Activated CD8-positive, alpha-beta T cell treated with anti-CD3 and anti-CD28 coated beads, Interleukin-2, amount 10 ng/mL, durations not matched to agents 7 days and 5 days (primary cell): ENCODE results near the gene TWF2. TPM values are rescaled to one million over a fixed set of nuclear protein-coding genes. Genes with fewer than 3 reads are reported as not detected.
A peak's percentile ranks its signal among the peaks of the same experiment; 100 is the strongest.

Experiments used
- ATAC-seq: fragments of 150-1000 bp; cut with Tn5 transposase; one replicate; pipeline ENCODE4 v1.10.0; 2021; ENCODE audit warnings: moderate library complexity
- CTCF ChIA-PET: fragments of 350-600 bp; sonication (Branson Sonifier 250); formaldehyde crosslinking; loops from one replicate; lab custom pipeline; 2021; ENCODE audit warnings: antibody characterized with exemption; lab: Charles Lee
- POLR2A ChIA-PET: fragments of 350-600 bp; sonication (Branson Sonifier 250); formaldehyde crosslinking; loops from one replicate; lab custom pipeline; 2021; ENCODE audit warnings: antibody characterized with exemption; lab: Charles Lee
- DNase-seq: peaks from one replicate; pipeline ENCODE4 v3.0.0-alpha.2; 2020
- H3K27ac Mint-ChIP-seq: one replicate; pipeline ENCODE4 v1.8.0; 2021; ENCODE audit warnings: mild to moderate bottlenecking, mixed read lengths
- H3K27me3 Mint-ChIP-seq: one replicate; pipeline ENCODE4 v1.8.0; 2021; ENCODE audit warnings: low read depth, mixed read lengths
- H3K36me3 Mint-ChIP-seq: one replicate; pipeline ENCODE4 v1.8.0; 2021; ENCODE audit warnings: low read depth, mixed read lengths
- H3K4me1 Mint-ChIP-seq: one replicate; pipeline ENCODE4 v1.8.0; 2021; ENCODE audit warnings: low read depth, mixed read lengths
- H3K4me3 Mint-ChIP-seq: one replicate; pipeline ENCODE4 v1.8.0; 2021; ENCODE audit warnings: mild to moderate bottlenecking, mixed read lengths
- H3K9me3 Mint-ChIP-seq: one replicate; pipeline ENCODE4 v1.8.0; 2022; ENCODE audit warnings: mixed read lengths; ENCODE audit not compliant: insufficient read depth
- total RNA-seq, 2 experiments: library from RNA; stranded (reverse); gene quantifications; one replicate each; pipeline ENCODE4 v1.2.3, GENCODE V29; 2021

Gene TWF2
- total RNA-seq, 2 experiments from 2014 or later: 154 to 162 TPM

- Mint-ChIP-seq H3K27ac (no peak overlapping the region), H3K4me3 (no peak overlapping the region), H3K9me3 (no peaks in the 10 kb centered on the region), H3K36me3 (peaks cover 20% of the 10 kb centered on the region), H3K4me1 (peaks cover 38% of the 10 kb centered on the region), H3K27me3 (no peaks in the 10 kb centered on the region)
- POLR2A ChIA-PET: no interaction called here
- CTCF ChIA-PET: interaction anchor here (1.1 kb wide), 1 partner anchor 23 kb away, joined by 5 read pairs; no protein-coding TSS in a partner anchor
- ATAC-seq (no peak), DNase-seq (no peak)
Measured at GRCh38 chr3:52195823-52196331, 43.1 kb downstream of the TWF2 start.

- DNase-seq: no peak
- Mint-ChIP-seq H3K27ac (no peak overlapping the region), H3K4me1 (peaks cover 35% of the 10 kb centered on the region), H3K4me3 (no peak overlapping the region), H3K9me3 (no peaks in the 10 kb centered on the region), H3K27me3 (no peaks in the 10 kb centered on the region), H3K36me3 (peaks cover 16% of the 10 kb centered on the region)
- CTCF ChIA-PET: no interaction called here
- no peak for ATAC-seq
- POLR2A ChIA-PET: no interaction called here
Measured at GRCh38 chr3:52195291-52195597, 43.7 kb downstream of the TWF2 start.

GRCh38 chr3:52194485-52195290 is 44.3 kb downstream of the TWF2 start:
- Mint-ChIP-seq H3K27ac (no peak overlapping the region), H3K9me3 (no peaks in the 10 kb centered on the region), H3K4me1 (peaks cover 36% of the 10 kb centered on the region), H3K4me3 (no peak overlapping the region), H3K27me3 (no peaks in the 10 kb centered on the region), H3K36me3 (peaks cover 12% of the 10 kb centered on the region)
- CTCF ChIA-PET: no interaction called here
- DNase-seq: no peak
- no peak for ATAC-seq
- POLR2A ChIA-PET: no interaction called here

- no peaks in the 10 kb centered on the region for H3K27me3 Mint-ChIP-seq
- H3K4me3 Mint-ChIP-seq: no peak overlapping the region
- no peaks in the 10 kb centered on the region for H3K9me3 Mint-ChIP-seq
- POLR2A ChIA-PET: no interaction called here
- ATAC-seq (no peak), DNase-seq (no peak)
- H3K4me1 Mint-ChIP-seq: peaks cover 37% of the 10 kb centered on the region
- CTCF ChIA-PET: interaction anchor here (0.7 to 0.8 kb wide), 2 partner anchors 27 to 65 kb away, joined by 3 to 4 read pairs; no protein-coding TSS in a partner anchor
- peak overlapping the region; percentile 37 for H3K27ac Mint-ChIP-seq
- no peaks in the 10 kb centered on the region for H3K36me3 Mint-ChIP-seq
Measured at GRCh38 chr3:52193065-52193464, 45.9 kb downstream of the TWF2 start.

GRCh38 chr3:52191663-52192062 is 47.3 kb downstream of the TWF2 start:
- ChIA-PET POLR2A (no interaction called here), CTCF (no interaction called here)
- Mint-ChIP-seq H3K36me3 (no peaks in the 10 kb centered on the region), H3K27me3 (no peaks in the 10 kb centered on the region), H3K9me3 (no peaks in the 10 kb centered on the region), H3K4me1 (peaks cover 26% of the 10 kb centered on the region), H3K4me3 (no peak overlapping the region), H3K27ac (peak overlapping the region; percentile 4)
- DNase-seq (no peak), ATAC-seq (no peak)

- no peaks in the 10 kb centered on the region for H3K27me3 Mint-ChIP-seq
- DNase-seq (no peak), ATAC-seq (no peak)
- no peaks in the 10 kb centered on the region for H3K9me3 Mint-ChIP-seq
- peaks cover 17% of the 10 kb centered on the region for H3K4me1 Mint-ChIP-seq
- no peak overlapping the region for H3K4me3 Mint-ChIP-seq
- ChIA-PET CTCF (no interaction called here), POLR2A (no interaction called here)
- no peaks in the 10 kb centered on the region for H3K36me3 Mint-ChIP-seq
- H3K27ac Mint-ChIP-seq: peak overlapping the region; percentile 50
Measured at GRCh38 chr3:52190294-52191074, 48.5 kb downstream of the TWF2 start.

- ChIA-PET POLR2A (interaction anchor here (0.7 kb wide), 1 partner anchor 113 kb away, joined by 3 read pairs; no protein-coding TSS in a partner anchor), CTCF (interaction anchor here (1.0 to 1.5 kb wide), 4 partner anchors 31 to 197 kb away, joined by 3 to 5 read pairs (median 3); partner anchors contain the start of gene DUSP7)
- H3K27ac Mint-ChIP-seq: no peak overlapping the region
- DNase-seq (no peak), ATAC-seq (no peak)
- H3K4me3 Mint-ChIP-seq: no peak overlapping the region
- H3K27me3 Mint-ChIP-seq: no peaks in the 10 kb centered on the region
- H3K4me1 Mint-ChIP-seq: peaks cover 17% of the 10 kb centered on the region
- H3K9me3 Mint-ChIP-seq: no peaks in the 10 kb centered on the region
- H3K36me3 Mint-ChIP-seq: no peaks in the 10 kb centered on the region
Measured at GRCh38 chr3:52188556-52188955, 50.4 kb downstream of the TWF2 start.

GRCh38 chr3:52186729-52187128 is 52.2 kb downstream of the TWF2 start:
- Mint-ChIP-seq H3K4me3 (no peak overlapping the region), H3K36me3 (no peaks in the 10 kb centered on the region), H3K9me3 (no peaks in the 10 kb centered on the region), H3K27ac (no peak overlapping the region), H3K27me3 (no peaks in the 10 kb centered on the region), H3K4me1 (peaks cover 30% of the 10 kb centered on the region)
- DNase-seq: no peak
- ChIA-PET POLR2A (no interaction called here), CTCF (interaction anchor here (1.0 to 1.5 kb wide), 3 partner anchors 12 to 185 kb away, joined by 4 read pairs; no protein-coding TSS in a partner anchor)
- no peak for ATAC-seq

- no peaks in the 10 kb centered on the region for H3K27me3 Mint-ChIP-seq
- no peaks in the 10 kb centered on the region for H3K9me3 Mint-ChIP-seq
- CTCF ChIA-PET: interaction anchor here (1.0 to 1.5 kb wide), 3 partner anchors 11 to 184 kb away, joined by 4 read pairs; no protein-coding TSS in a partner anchor
- H3K36me3 Mint-ChIP-seq: no peaks in the 10 kb centered on the region
- no peak overlapping the region for H3K27ac Mint-ChIP-seq
- peaks cover 35% of the 10 kb centered on the region for H3K4me1 Mint-ChIP-seq
- ATAC-seq: no peak
- no peak for DNase-seq
- no peak overlapping the region for H3K4me3 Mint-ChIP-seq
- POLR2A ChIA-PET: no interaction called here
Measured at GRCh38 chr3:52185837-52186236, 53.1 kb downstream of the TWF2 start.

GRCh38 chr3:52185311-52185710 is 53.6 kb downstream of the TWF2 start:
- no peaks in the 10 kb centered on the region for H3K36me3 Mint-ChIP-seq
- ChIA-PET POLR2A (no interaction called here), CTCF (no interaction called here)
- H3K27ac Mint-ChIP-seq: no peak overlapping the region
- peaks cover 35% of the 10 kb centered on the region for H3K4me1 Mint-ChIP-seq
- H3K9me3 Mint-ChIP-seq: no peaks in the 10 kb centered on the region
- DNase-seq (no peak), ATAC-seq (no peak)
- H3K27me3 Mint-ChIP-seq: no peaks in the 10 kb centered on the region
- H3K4me3 Mint-ChIP-seq: no peak overlapping the region

- Mint-ChIP-seq H3K27me3 (no peaks in the 10 kb centered on the region), H3K4me3 (no peak overlapping the region), H3K4me1 (peaks cover 30% of the 10 kb centered on the region), H3K27ac (no peak overlapping the region), H3K9me3 (no peaks in the 10 kb centered on the region), H3K36me3 (no peaks in the 10 kb centered on the region)
- POLR2A ChIA-PET: interaction anchor here (1.1 kb wide), 1 partner anchor 243 kb away, joined by 3 read pairs; the partner anchor contains the start of gene RRP9
- CTCF ChIA-PET: interaction anchor here (1.1 to 1.2 kb wide), 2 partner anchors 34 to 243 kb away, joined by 3 read pairs; partner anchors contain the start of gene RRP9
- ATAC-seq (no peak), DNase-seq (no peak)
Measured at GRCh38 chr3:52184690-52185089, 54.3 kb downstream of the TWF2 start.
